Ishikawa (cell line): ENCODE measurements around the gene HMOX1.
A peak's percentile ranks its signal among the peaks of the same experiment; 100 is the strongest.

ENCODE experiments used
- CEBPB ChIP-seq: IDR thresholded peaks from 2 replicates; pipeline ENCODE4 v1.6.1; 2012
- CREB1 ChIP-seq: IDR thresholded peaks from 2 replicates; pipeline ENCODE4 v1.6.1; 2012; ENCODE audit warnings: low read depth
- EGR1 ChIP-seq: IDR thresholded peaks from 2 replicates; pipeline ENCODE4 v1.6.1; 2012
- EP300 ChIP-seq: IDR thresholded peaks from 2 replicates; pipeline ENCODE4 v1.6.1; 2012; ENCODE audit warnings: borderline replicate concordance
- FOXM1 ChIP-seq: IDR thresholded peaks from 2 replicates; pipeline ENCODE4 v1.6.1; 2012; ENCODE audit warnings: low read depth, borderline replicate concordance
- NFIC ChIP-seq: IDR thresholded peaks from 2 replicates; pipeline ENCODE4 v1.6.1; 2012
- RAD21 ChIP-seq: IDR thresholded peaks from 2 replicates; pipeline ENCODE4 v1.6.1; 2012; ENCODE audit warnings: low read depth
- TAF1 ChIP-seq: IDR thresholded peaks from 2 replicates; pipeline ENCODE4 v1.6.1; 2012; ENCODE audit warnings: low read depth, mild to moderate bottlenecking
- TEAD4 ChIP-seq: IDR thresholded peaks from 2 replicates; pipeline ENCODE4 v1.6.1; 2012
- YY1 ChIP-seq: IDR thresholded peaks from 2 replicates; pipeline ENCODE4 v1.6.1; 2012; ENCODE audit warnings: low read depth
- TF ChIP-seq, protein P1 (sequence below): IDR thresholded peaks from 2 replicates; pipeline ENCODE4 v1.6.1; 2012
- TF ChIP-seq, protein P2 (sequence below): IDR thresholded peaks from 2 replicates; pipeline ENCODE4 v1.6.1; 2012; ENCODE audit warnings: low read depth, mild to moderate bottlenecking
- TF ChIP-seq, protein P3 (sequence below): IDR thresholded peaks from 2 replicates; pipeline ENCODE4 v1.6.1; 2012

DNA sequence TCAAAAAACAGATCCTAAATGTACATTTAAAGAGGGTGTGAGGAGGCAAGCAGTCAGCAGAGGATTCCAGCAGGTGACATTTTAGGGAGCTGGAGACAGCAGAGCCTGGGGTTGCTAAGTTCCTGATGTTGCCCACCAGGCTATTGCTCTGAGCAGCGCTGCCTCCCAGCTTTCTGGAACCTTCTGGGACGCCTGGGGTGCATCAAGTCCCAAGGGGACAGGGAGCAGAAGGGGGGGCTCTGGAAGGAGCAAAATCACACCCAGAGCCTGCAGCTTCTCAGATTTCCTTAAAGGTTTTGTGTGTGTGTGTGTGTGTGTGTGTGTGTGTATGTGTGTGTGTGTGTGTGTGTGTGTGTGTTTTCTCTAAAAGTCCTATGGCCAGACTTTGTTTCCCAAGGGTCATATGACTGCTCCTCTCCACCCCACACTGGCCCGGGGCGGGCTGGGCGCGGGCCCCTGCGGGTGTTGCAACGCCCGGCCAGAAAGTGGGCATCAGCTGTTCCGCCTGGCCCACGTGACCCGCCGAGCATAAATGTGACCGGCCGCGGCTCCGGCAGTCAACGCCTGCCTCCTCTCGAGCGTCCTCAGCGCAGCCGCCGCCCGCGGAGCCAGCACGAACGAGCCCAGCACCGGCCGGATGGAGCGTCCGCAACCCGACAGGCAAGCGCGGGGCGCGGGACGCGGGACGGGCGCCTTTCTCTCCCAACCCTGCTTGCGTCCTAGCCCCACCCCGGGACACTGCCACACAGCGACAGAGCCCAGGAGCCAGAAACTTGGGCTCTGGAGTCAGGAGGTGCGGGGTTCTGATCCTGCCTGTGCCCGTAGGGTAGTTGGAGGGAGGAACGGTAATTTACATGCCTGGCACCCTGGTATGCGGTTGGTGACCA, at the start of gene HMOX1:
- peak; percentile 20; the same call in 1 of the 2 replicates for TF ChIP-seq RAD21
- TF ChIP-seq TEAD4, result peak; percentile 33
- TF ChIP-seq FOXM1, result 0 out of 2 replicates have a peak, but pooled peaks have one; percentile 18
- TF ChIP-seq, protein P1, sequence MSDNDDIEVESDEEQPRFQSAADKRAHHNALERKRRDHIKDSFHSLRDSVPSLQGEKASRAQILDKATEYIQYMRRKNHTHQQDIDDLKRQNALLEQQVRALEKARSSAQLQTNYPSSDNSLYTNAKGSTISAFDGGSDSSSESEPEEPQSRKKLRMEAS, result peak; percentile 77
- no peak for TF ChIP-seq NFIC
- no peak for TF ChIP-seq CREB1
- TF ChIP-seq EP300, result no peak
- TF ChIP-seq, protein P2, sequence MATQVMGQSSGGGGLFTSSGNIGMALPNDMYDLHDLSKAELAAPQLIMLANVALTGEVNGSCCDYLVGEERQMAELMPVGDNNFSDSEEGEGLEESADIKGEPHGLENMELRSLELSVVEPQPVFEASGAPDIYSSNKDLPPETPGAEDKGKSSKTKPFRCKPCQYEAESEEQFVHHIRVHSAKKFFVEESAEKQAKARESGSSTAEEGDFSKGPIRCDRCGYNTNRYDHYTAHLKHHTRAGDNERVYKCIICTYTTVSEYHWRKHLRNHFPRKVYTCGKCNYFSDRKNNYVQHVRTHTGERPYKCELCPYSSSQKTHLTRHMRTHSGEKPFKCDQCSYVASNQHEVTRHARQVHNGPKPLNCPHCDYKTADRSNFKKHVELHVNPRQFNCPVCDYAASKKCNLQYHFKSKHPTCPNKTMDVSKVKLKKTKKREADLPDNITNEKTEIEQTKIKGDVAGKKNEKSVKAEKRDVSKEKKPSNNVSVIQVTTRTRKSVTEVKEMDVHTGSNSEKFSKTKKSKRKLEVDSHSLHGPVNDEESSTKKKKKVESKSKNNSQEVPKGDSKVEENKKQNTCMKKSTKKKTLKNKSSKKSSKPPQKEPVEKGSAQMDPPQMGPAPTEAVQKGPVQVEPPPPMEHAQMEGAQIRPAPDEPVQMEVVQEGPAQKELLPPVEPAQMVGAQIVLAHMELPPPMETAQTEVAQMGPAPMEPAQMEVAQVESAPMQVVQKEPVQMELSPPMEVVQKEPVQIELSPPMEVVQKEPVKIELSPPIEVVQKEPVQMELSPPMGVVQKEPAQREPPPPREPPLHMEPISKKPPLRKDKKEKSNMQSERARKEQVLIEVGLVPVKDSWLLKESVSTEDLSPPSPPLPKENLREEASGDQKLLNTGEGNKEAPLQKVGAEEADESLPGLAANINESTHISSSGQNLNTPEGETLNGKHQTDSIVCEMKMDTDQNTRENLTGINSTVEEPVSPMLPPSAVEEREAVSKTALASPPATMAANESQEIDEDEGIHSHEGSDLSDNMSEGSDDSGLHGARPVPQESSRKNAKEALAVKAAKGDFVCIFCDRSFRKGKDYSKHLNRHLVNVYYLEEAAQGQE, result no peak
- TF ChIP-seq TAF1, result peak; percentile 37; the same call in 1 of the 2 replicates
- TF ChIP-seq, protein P3, sequence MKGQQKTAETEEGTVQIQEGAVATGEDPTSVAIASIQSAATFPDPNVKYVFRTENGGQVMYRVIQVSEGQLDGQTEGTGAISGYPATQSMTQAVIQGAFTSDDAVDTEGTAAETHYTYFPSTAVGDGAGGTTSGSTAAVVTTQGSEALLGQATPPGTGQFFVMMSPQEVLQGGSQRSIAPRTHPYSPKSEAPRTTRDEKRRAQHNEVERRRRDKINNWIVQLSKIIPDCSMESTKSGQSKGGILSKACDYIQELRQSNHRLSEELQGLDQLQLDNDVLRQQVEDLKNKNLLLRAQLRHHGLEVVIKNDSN, result peak; percentile 97
- TF ChIP-seq YY1, result no peak
- TF ChIP-seq CEBPB, result peak; percentile 80
- TF ChIP-seq EGR1, result no peak
